Cerebellar nuclear complex (tissue), 1 donor: ENCODE measurements around the gene PTS.
"Not testable (repeated sequence)": the region's sequence is repeated elsewhere in the genome, so short reads cannot be mapped to it uniquely, and the experiment has no call there.

Experiments used
- DNase-seq, 2 experiments: peaks; one replicate each; lab custom pipeline; 2025; lab: John Stamatoyannopoulos, UW

PTS gene

GRCh38 chr11:112226062-112226830, at the start of gene PTS:
Gene PTS, plus strand, starts transcription at chr11:112226428. Its CDS starts 16 bp downstream, at chr11:112226444.
- peak; percentile 52 to 72 for DNase-seq

GRCh38 chr11:112177589-112177988, 48.6 kb upstream of the PTS start:
- no peak for DNase-seq

DNA sequence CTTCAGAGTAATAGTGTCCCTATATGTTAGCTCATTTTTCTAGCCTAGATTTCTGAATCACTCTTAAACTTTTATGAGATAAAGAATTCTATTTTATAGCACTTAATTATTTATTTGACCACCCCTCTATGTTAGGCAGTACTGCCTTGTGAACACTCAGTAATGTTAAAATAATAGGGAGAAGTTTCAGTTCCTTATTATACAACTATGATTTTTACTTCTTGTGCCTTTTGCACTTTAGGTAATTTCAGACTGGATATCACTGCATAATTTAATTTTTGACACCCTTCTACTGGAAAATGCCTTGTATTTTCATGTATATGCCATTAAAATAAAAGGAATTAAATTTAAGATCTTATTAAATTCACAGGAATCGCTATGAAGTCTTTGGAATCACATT, 47.8 kb upstream of the PTS start:
- no peak for DNase-seq

DNA sequence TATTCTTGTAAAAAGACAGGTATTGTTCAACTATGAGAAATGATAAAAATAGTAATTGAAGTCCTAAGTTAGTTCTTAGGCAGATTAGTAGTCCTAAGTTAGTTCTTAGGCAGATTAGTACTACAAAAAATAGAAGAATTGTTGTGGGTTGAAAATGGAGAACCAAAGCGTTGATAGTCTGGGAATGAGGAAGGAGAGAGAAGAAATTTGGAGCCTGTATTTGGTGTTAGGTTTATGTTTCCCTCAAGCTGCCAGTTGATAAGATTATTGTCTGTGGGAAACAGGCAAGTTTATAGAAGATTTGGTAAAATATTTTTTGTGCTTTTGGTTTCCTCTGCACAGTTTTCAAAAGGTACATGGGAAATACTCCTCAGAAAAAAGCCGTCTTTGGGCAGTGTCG, 47.3 kb upstream of the PTS start:
- DNase-seq = no peak

- no peak for DNase-seq
These were observed 46.6 kb upstream of the PTS start for GRCh38 chr11:112179601-112180000.

- DNase-seq = no peak
These were observed 43.4 kb upstream of the PTS start for GRCh38 chr11:112182867-112183266.

GRCh38 chr11:112185883-112186282, 40.3 kb upstream of the PTS start:
- DNase-seq = no peak

DNA sequence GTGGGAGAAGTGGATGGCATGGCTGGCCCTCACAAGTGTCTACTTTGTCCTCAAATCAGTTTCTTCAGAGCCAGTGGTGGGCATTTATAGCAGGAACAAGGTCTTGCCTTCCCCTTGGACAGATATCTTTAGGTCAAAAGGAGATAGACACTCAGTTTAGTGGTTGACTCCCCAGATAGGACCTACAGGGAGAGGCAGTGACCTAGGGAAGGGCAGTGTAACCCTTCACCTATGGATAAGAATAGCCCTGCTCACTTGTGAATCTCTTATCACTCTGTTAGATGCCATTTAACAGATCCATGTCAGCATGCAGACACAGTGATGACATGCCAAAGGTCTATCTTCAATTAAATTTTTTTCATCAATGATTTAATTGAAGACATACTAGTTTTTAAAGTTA, 39.9 kb upstream of the PTS start:
- no peak for DNase-seq

GRCh38 chr11:112195113-112195512, 31.1 kb upstream of the PTS start:
- not testable (repeated sequence) for DNase-seq

DNA sequence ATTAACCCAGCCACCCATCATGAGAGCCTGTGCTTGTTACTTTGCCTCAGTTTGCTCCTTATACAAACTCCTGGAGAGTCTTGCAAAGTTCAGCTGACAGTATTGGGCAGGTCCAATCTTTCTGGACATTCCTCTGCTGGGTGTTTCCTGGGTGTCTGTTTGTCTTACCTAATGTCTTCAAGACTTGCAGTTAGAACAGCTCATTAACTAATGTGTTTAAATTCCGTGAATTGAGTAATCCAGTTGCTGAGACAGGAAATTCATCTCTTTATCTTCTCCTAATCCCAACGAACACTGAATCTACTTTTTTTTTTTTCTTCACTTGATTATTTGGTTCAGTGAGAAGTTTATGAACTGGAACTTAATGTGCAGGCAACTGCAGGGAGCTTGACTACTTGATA, 30.3 kb upstream of the PTS start:
- no peak for DNase-seq

DNA sequence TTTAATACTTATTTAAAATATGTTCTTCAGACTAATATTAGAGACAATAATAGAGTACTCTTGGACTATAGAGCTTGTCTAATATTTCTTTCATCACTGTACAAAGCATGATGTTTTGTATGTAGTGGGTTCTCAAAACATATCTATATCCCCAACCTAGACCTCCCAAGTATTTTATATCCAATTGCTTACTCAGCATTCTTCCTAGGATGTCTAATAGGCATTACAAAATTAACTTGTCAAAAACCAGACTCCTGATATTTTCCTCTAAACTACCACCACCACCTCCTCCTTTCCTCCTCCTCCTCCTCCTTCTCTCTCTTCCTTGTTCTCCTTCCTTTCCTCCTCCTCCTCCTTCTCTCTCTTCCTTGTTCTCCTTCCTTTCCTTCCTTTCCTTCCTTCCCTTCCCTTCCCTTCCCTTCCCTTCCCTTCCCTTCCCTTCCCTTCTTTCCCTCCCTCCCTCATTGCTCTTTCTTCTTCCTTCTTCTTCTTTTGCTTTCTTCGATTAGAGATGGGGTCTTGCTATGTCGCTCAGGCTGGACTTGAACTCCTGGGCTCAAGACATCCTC, 29.6 kb upstream of the PTS start:
- DNase-seq = no peak

DNA sequence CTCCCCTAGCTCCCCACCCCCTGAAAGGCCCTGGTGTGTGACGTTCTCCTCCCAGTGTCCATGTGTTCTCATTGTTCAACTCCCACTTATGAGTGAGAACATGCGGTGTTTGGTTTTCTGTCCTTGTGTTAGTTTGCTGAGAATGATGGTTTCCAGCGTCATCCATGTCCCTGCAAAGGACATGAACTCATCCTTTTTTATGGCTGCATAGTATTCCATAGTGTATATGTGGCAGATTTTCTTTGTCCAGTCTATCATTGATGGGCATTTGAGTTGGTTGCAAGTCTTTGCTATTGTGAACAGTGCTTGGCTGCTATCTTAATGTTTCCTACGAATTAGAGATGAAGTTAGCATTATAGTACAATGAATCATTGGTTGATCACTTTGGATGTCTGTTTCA, 27.1 kb upstream of the PTS start:
- DNase-seq = not testable (repeated sequence)

- DNase-seq = no peak
These were observed 26.0 kb upstream of the PTS start for GRCh38 chr11:112200252-112200651.

GRCh38 chr11:112206071-112206470, 20.2 kb upstream of the PTS start:
- DNase-seq = no peak

DNA sequence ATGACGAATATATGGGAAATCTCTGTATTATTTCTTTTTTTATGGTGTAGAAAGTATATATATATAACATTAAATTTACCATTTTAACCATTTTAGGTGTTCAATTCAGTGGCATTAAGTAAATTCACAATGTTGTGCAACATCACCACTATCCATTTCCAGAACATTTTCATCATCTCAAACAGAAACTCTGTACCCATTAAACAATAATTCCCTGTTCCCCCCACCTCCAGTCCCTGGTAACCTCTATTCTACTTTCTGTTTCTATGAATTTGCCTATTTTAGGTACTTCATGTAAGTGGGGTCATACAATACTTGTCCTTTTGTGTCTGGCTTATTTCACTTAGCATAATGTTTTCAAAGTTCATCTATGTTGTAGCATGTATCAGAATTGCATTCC, 15.3 kb upstream of the PTS start:
- no peak for DNase-seq

GRCh38 chr11:112211536-112211935, 14.7 kb upstream of the PTS start:
- no peak for DNase-seq

DNA sequence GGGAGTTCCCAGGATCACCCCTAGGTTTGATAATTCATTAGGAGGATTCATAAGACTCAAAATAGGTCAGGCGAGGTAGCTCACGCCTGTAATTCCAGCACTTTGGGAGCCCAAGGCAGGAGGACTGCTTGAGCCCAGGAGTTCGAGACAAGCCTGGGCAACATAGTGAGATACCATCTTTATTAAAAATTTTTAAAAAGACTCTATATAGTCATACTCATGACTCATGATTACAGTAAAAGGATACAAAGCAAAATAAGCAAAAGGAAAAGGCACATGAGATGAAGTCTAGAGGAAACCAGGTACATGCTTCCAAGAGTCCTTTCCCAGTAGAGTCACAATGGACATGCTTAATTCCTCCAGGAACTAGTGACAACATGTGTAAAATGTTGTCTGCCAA, 13.9 kb upstream of the PTS start:
- no peak for DNase-seq

GRCh38 chr11:112212710-112213109, 13.5 kb upstream of the PTS start:
- no peak for DNase-seq

GRCh38 chr11:112213753-112214152, 12.5 kb upstream of the PTS start:
- DNase-seq = no peak

- no peak for DNase-seq
These were observed 10.6 kb upstream of the PTS start for GRCh38 chr11:112215621-112216020.

DNA sequence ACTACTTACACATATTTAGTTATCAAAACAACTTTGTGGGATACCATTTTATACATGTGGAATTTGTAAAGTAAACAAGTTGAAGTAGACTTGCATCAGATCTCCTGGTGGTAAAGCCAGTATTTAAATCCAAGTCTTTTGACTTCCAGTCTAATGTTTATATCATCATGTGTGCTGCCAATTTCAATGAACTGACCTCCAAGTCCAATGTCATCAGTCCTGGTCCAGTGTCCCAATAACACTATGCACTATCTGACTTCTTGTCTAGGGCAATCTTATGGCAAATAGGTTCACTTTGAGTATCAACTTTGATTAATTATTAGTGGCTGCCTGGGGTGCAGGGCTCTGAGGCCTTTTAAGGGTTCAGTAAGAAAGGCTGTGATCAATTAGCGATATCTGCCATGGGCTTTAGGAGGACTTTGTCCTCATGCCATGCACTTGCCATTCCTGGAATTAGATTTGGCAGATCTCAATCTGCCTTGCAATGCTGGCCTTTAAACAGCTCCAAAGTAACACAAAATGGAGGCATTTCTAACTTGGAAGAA, 9.6 kb upstream of the PTS start:
- no peak for DNase-seq

GRCh38 chr11:112219476-112220232, 6.6 kb upstream of the PTS start:
- DNase-seq = peak in 1 of 2 experiments; percentile 39
